GM23338 (cell line): ENCODE measurements around the gene SIRT3. TPM values are rescaled to one million over a fixed set of nuclear protein-coding genes. Genes with fewer than 3 reads are reported as not detected.

Source experiments
- ATAC-seq: fragments of 200-7000 bp; cut with Tn5 transposase; 3 replicates; pipeline ENCODE4 v1.9.1; 2020
- DNase-seq: peaks from one replicate; pipeline ENCODE4 v3.0.0-alpha.2; 2015; ENCODE audit warnings: low spot score
- H2AFZ ChIP-seq: fragments of 200-600 bp; sonication (generic); 2 replicates; pipeline ENCODE4 v1.8.0; 2016; ENCODE audit warnings: antibody characterized with exemption, mild to moderate bottlenecking, moderate library complexity
- H3F3A ChIP-seq: fragments of 200-600 bp; sonication (generic); replicated peaks from 2 replicates; pipeline ENCODE4 v1.8.0; 2017; ENCODE audit warnings: antibody characterized with exemption, mixed run types, low read depth
- H3K27ac ChIP-seq: fragments of 200-600 bp; sonication (generic); 2 replicates; pipeline ENCODE4 v1.6.1; 2016; ENCODE audit warnings: low read depth
- H3K27me3 ChIP-seq: fragments of 200-600 bp; sonication (generic); 2 replicates; pipeline ENCODE4 v1.8.0; 2016; ENCODE audit warnings: mild to moderate bottlenecking, mixed run types, moderate library complexity; ENCODE audit not compliant: insufficient read depth
- H3K36me3 ChIP-seq: fragments of 200-600 bp; sonication (generic); 2 replicates; pipeline ENCODE4 v1.8.0; 2016; ENCODE audit warnings: mild to moderate bottlenecking; ENCODE audit not compliant: insufficient read depth
- H3K4me1 ChIP-seq: fragments of 200-600 bp; sonication (generic); 2 replicates; pipeline ENCODE4 v1.8.0; 2016; ENCODE audit warnings: mild to moderate bottlenecking, moderate library complexity; ENCODE audit not compliant: insufficient read depth
- H3K4me2 ChIP-seq: fragments of 200-600 bp; sonication (generic); 2 replicates; pipeline ENCODE4 v1.7.1; 2017; ENCODE audit warnings: mixed run types
- H3K4me3 ChIP-seq: fragments of 200-600 bp; sonication (generic); 2 replicates; pipeline ENCODE4 v1.6.1; 2016; ENCODE audit warnings: mixed run types
- H3K79me2 ChIP-seq: fragments of 200-600 bp; sonication (generic); replicated peaks from 2 replicates; pipeline ENCODE4 v1.8.0; 2017; ENCODE audit warnings: mild to moderate bottlenecking; ENCODE audit not compliant: insufficient read depth
- H3K9me2 ChIP-seq: fragments of 200-600 bp; sonication (generic); 2 replicates; pipeline ENCODE4 v1.8.0; 2017; ENCODE audit not compliant: insufficient read depth
- H4K20me1 ChIP-seq: fragments of 200-600 bp; sonication (generic); replicated peaks from 2 replicates; pipeline ENCODE4 v1.8.0; 2017; ENCODE audit warnings: mild to moderate bottlenecking; ENCODE audit not compliant: insufficient read depth
- H3K27ac Mint-ChIP-seq: 2 replicates; pipeline ENCODE4 v1.8.0; 2020; ENCODE audit warnings: inconsistent platforms, mild to moderate bottlenecking, moderate library complexity, mixed read lengths
- H3K27me3 Mint-ChIP-seq: 3 replicates; pipeline ENCODE4 v1.8.0; 2022; ENCODE audit warnings: low read depth, mild to moderate bottlenecking, moderate library complexity, mixed read lengths, inconsistent platforms; ENCODE audit not compliant: insufficient read depth, poor library complexity
- H3K36me3 Mint-ChIP-seq: 3 replicates; pipeline ENCODE4 v1.8.0; 2021; ENCODE audit warnings: low read depth, mild to moderate bottlenecking, inconsistent platforms, moderate library complexity, mixed read lengths
- H3K4me1 Mint-ChIP-seq: 3 replicates; pipeline ENCODE4 v1.8.0; 2020; ENCODE audit warnings: mild to moderate bottlenecking, inconsistent platforms, mixed read lengths
- H3K4me3 Mint-ChIP-seq: 3 replicates; pipeline ENCODE4 v1.8.0; 2021; ENCODE audit warnings: moderate library complexity, mild to moderate bottlenecking, inconsistent platforms, mixed read lengths
- H3K9me3 Mint-ChIP-seq: 3 replicates; pipeline ENCODE4 v1.8.0; 2020; ENCODE audit warnings: moderate library complexity, mild to moderate bottlenecking, inconsistent platforms, mixed read lengths
- EZH2phosphoT487 ChIP-seq: fragments of 200-600 bp; sonication (generic); IDR thresholded peaks from one replicate; pipeline ENCODE4 v1.8.1; 2018; ENCODE audit warnings: antibody characterized with exemption; ENCODE audit not compliant: unreplicated experiment
- NANOG ChIP-seq: IDR thresholded peaks from 2 replicates; pipeline ENCODE4 v1.6.1; 2016; ENCODE audit warnings: antibody characterized with exemption, borderline replicate concordance
- STAT1 ChIP-seq: IDR thresholded peaks from one replicate; pipeline ENCODE4 v1.6.1; 2016; ENCODE audit warnings: antibody characterized with exemption; ENCODE audit not compliant: unreplicated experiment
- ZNF114 ChIP-seq: fragments of 250-450 bp; sonication (Bioruptor Pico); IDR thresholded peaks from 2 replicates; pipeline ENCODE4 v1.5.0; 2020; ENCODE audit warnings: mild to moderate bottlenecking, moderate library complexity
- ZNF331 ChIP-seq: fragments of 250-450 bp; sonication (Bioruptor Pico); IDR thresholded peaks from 2 replicates; pipeline ENCODE4 v1.5.0; 2020; ENCODE audit warnings: low read depth, mild to moderate bottlenecking, moderate library complexity
- polyA plus RNA-seq: library from polyadenylated mRNA; unstranded; fragments of >200 nt; fragmentation: Nextera tagmentation; extraction: Ambion mirVana; gene quantifications from 2 replicates; pipeline ENCODE4 v1.2.1, GENCODE V29; 2016
- total RNA-seq: library from RNA; depleted of rRNA; stranded (reverse); fragments of >200 nt; shearing (Covaris generic); gene quantifications from 2 replicates; pipeline ENCODE4 v1.2.3, GENCODE V29; 2014
- TF ChIP-seq, protein P1 (sequence below): IDR thresholded peaks from one replicate; pipeline ENCODE4 v1.6.1; 2018; ENCODE audit warnings: antibody characterized with exemption; ENCODE audit not compliant: unreplicated experiment
- TF ChIP-seq, protein P2 (sequence below): IDR thresholded peaks from 2 replicates; pipeline ENCODE4 v1.6.1; 2016; ENCODE audit warnings: antibody characterized with exemption
- TF ChIP-seq, protein P3 (sequence below), 2 experiments: fragments of 200-600 bp in 1 of 2; sonication (generic) in 1 of 2; conservative IDR thresholded peaks; 2 replicates each; pipeline versions ENCODE4 v1.5.1 to v1.6.1; 2016 to 2017; ENCODE audit warnings: antibody characterized with exemption in 2 of 2, low read depth in 2 of 2, mild to moderate bottlenecking in 2 of 2, moderate library complexity in 1 of 2

SIRT3 gene
- total and polyA plus RNA-seq, 2 experiments from 2014 or later, result 7.0 to 11.4 TPM

DNA sequence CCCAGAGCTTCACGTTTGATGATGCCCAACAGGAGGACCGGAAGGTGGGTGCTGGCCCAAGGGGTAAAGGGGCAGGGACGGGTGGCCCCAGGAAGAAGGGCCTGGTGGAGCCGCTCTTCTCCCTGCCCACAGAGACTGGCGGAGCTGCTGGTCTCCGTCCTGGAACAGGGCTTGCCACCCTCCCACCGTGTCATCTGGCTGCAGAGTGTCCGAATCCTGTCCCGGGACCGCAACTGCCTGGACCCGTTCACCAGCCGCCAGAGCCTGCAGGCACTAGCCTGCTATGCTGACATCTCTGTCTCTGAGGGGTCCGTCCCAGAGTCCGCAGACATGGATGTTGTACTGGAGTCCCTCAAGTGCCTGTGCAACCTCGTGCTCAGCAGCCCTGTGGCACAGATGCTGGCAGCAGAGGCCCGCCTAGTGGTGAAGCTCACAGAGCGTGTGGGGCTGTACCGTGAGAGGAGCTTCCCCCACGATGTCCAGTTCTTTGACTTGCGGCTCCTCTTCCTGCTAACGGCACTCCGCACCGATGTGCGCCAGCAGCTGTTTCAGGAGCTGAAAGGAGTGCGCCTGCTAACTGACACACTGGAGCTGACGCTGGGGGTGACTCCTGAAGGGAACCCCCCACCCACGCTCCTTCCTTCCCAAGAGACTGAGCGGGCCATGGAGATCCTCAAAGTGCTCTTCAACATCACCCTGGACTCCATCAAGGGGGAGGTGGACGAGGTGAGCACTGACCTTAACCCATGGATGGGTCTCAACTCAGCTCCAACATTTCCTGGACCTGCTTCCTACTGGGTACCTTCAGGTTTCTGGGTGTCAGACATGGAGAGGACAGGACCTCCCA lies 26.6 kb downstream of the SIRT3 start:
- ATAC-seq (no peak), DNase-seq (no peak)
- H3K9me2 ChIP-seq, result no peaks in the 10 kb centered on the region
- peak overlapping the region; percentile 96 for H3K4me3 ChIP-seq
- H3K27me3 ChIP-seq, result no peaks in the 10 kb centered on the region
- peak overlapping the region; percentile 100 for H3K4me2 ChIP-seq
- Mint-ChIP-seq H3K4me3 (peak overlapping the region; percentile 99), H3K9me3 (no peaks in the 10 kb centered on the region; the same call in 2 of the 3 replicates), H3K4me1 (peaks cover 8% of the 10 kb centered on the region; the same call in 2 of the 3 replicates), H3K27me3 (peaks cover 14% of the 10 kb centered on the region), H3K27ac (no peak overlapping the region), H3K36me3 (peaks cover 57% of the 10 kb centered on the region)
- H3K27ac ChIP-seq, result no peak overlapping the region
- H3K4me1 ChIP-seq, result peaks cover 12% of the 10 kb centered on the region; the same call in 1 of the 2 replicates
- H3K36me3 ChIP-seq, result peaks cover 5% of the 10 kb centered on the region
- no peak overlapping the region for H2AFZ ChIP-seq
- TF ChIP-seq, protein P1, sequence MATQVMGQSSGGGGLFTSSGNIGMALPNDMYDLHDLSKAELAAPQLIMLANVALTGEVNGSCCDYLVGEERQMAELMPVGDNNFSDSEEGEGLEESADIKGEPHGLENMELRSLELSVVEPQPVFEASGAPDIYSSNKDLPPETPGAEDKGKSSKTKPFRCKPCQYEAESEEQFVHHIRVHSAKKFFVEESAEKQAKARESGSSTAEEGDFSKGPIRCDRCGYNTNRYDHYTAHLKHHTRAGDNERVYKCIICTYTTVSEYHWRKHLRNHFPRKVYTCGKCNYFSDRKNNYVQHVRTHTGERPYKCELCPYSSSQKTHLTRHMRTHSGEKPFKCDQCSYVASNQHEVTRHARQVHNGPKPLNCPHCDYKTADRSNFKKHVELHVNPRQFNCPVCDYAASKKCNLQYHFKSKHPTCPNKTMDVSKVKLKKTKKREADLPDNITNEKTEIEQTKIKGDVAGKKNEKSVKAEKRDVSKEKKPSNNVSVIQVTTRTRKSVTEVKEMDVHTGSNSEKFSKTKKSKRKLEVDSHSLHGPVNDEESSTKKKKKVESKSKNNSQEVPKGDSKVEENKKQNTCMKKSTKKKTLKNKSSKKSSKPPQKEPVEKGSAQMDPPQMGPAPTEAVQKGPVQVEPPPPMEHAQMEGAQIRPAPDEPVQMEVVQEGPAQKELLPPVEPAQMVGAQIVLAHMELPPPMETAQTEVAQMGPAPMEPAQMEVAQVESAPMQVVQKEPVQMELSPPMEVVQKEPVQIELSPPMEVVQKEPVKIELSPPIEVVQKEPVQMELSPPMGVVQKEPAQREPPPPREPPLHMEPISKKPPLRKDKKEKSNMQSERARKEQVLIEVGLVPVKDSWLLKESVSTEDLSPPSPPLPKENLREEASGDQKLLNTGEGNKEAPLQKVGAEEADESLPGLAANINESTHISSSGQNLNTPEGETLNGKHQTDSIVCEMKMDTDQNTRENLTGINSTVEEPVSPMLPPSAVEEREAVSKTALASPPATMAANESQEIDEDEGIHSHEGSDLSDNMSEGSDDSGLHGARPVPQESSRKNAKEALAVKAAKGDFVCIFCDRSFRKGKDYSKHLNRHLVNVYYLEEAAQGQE, result no peak
- TF ChIP-seq NANOG (no peak), ZNF331 (CRISPR knock-in tag) (no peak), STAT1 (no peak), ZNF114 (CRISPR knock-in tag) (no peak), EZH2phosphoT487 (no peak)
- TF ChIP-seq, protein P2, sequence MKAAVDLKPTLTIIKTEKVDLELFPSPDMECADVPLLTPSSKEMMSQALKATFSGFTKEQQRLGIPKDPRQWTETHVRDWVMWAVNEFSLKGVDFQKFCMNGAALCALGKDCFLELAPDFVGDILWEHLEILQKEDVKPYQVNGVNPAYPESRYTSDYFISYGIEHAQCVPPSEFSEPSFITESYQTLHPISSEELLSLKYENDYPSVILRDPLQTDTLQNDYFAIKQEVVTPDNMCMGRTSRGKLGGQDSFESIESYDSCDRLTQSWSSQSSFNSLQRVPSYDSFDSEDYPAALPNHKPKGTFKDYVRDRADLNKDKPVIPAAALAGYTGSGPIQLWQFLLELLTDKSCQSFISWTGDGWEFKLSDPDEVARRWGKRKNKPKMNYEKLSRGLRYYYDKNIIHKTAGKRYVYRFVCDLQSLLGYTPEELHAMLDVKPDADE, result no peak
- TF ChIP-seq, protein P3, sequence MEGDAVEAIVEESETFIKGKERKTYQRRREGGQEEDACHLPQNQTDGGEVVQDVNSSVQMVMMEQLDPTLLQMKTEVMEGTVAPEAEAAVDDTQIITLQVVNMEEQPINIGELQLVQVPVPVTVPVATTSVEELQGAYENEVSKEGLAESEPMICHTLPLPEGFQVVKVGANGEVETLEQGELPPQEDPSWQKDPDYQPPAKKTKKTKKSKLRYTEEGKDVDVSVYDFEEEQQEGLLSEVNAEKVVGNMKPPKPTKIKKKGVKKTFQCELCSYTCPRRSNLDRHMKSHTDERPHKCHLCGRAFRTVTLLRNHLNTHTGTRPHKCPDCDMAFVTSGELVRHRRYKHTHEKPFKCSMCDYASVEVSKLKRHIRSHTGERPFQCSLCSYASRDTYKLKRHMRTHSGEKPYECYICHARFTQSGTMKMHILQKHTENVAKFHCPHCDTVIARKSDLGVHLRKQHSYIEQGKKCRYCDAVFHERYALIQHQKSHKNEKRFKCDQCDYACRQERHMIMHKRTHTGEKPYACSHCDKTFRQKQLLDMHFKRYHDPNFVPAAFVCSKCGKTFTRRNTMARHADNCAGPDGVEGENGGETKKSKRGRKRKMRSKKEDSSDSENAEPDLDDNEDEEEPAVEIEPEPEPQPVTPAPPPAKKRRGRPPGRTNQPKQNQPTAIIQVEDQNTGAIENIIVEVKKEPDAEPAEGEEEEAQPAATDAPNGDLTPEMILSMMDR (conservative IDR thresholded peaks at IDR 0.05; ENCODE audit: low read depth in 2 of 2), result no peak
- H3K79me2 ChIP-seq, result peaks cover 27% of the 10 kb centered on the region
- H4K20me1 ChIP-seq, result peaks cover 4% of the 10 kb centered on the region
- H3F3A ChIP-seq, result peaks cover 13% of the 10 kb centered on the region
